ENCODE measurements around the gene KCTD3. TPM values are rescaled to one million over a fixed set of nuclear protein-coding genes. Genes with fewer than 3 reads are reported as not detected.

The KCTD3 gene
- total RNA-seq, 1 donor from 2014 or later = 55.8 TPM

DNA sequence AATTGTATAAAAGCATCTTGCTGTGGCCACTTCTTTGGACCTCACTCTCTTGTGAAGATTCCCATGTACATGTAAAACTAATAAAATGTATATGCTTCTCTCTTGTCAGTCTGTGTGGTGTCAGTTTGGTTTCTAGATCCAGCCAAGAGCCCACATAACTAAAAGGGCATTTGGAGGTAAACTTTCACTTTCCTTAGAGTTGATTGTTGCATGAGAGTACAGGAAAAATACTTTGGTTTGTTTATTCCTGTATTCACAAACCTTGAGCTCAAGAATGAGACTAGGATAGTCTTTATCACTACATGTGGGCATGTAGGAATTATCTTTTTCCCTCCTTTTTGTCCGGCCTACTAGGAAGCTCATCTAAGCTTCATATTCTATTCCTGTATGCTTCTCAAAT lies 50.9 kb downstream of the KCTD3 start:
- TF ChIP-seq CTCF (IDR thresholded peaks at IDR 0.05) = no peak
- no peaks in the 10 kb centered on the region for H3K9me3 ChIP-seq
- no peak overlapping the region for H3K4me3 ChIP-seq
- H3K4me1 ChIP-seq = no peaks in the 10 kb centered on the region
- H3K27ac ChIP-seq = no peak overlapping the region
- DNase-seq (ENCODE audit: low spot score in 2 of 2) = no peak
- H3K27me3 ChIP-seq = no peaks in the 10 kb centered on the region
- peaks cover 13 to 31% of the 10 kb centered on the region in 2 donors for H3K36me3 ChIP-seq
- intact Hi-C loops (cut with DNase I) = no loop called here

- intact Hi-C loops (cut with DNase I) = no loop called here
- H3K36me3 ChIP-seq = peaks cover 13 to 33% of the 10 kb centered on the region in 2 donors
Measured at GRCh38 chr1:215623162-215623561, 56.1 kb downstream of the KCTD3 start.

GRCh38 chr1:215625949-215626348 lies 58.8 kb downstream of the KCTD3 start:
- no peak for DNase-seq (ENCODE audit: low spot score in 2 of 2)
- Histone ChIP-seq H3K4me1 (no peaks in the 10 kb centered on the region), H3K27ac (no peak overlapping the region), H3K4me3 (no peak overlapping the region), H3K27me3 (no peaks in the 10 kb centered on the region), H3K9me3 (no peaks in the 10 kb centered on the region), H3K36me3 (peaks cover 0 to 13% of the 10 kb centered on the region in 2 donors)
- intact Hi-C loops (cut with DNase I) = no loop called here
- no peak for TF ChIP-seq CTCF (IDR thresholded peaks at IDR 0.05)

More at GRCh38 chr1:215623162-215623561, 56.1 kb downstream of the KCTD3 start:
- Histone ChIP-seq H3K9me3 (no peaks in the 10 kb centered on the region), H3K4me3 (no peak overlapping the region), H3K27ac (no peak overlapping the region), H3K27me3 (no peaks in the 10 kb centered on the region), H3K4me1 (no peaks in the 10 kb centered on the region)
- no peak for TF ChIP-seq CTCF (IDR thresholded peaks at IDR 0.05)
- DNase-seq (ENCODE audit: low spot score in 2 of 2) = no peak

GRCh38 chr1:215631040-215631439 lies 63.9 kb downstream of the KCTD3 start:
- H3K27ac ChIP-seq = no peak overlapping the region
- TF ChIP-seq CTCF (IDR thresholded peaks at IDR 0.05) = no peak
- intact Hi-C loops (cut with DNase I) = no loop called here
- H3K27me3 ChIP-seq = no peaks in the 10 kb centered on the region
- no peaks in the 10 kb centered on the region for H3K36me3 ChIP-seq
- no peak for DNase-seq (ENCODE audit: low spot score in 2 of 2)
- no peaks in the 10 kb centered on the region for H3K4me1 ChIP-seq
- no peaks in the 10 kb centered on the region for H3K9me3 ChIP-seq
- no peak overlapping the region for H3K4me3 ChIP-seq

- no peak for DNase-seq (ENCODE audit: low spot score in 2 of 2)
- Histone ChIP-seq H3K27ac (no peak overlapping the region), H3K4me1 (peaks cover 0 to 3% of the 10 kb centered on the region in 2 donors), H3K36me3 (no peaks in the 10 kb centered on the region), H3K27me3 (no peaks in the 10 kb centered on the region), H3K4me3 (no peak overlapping the region), H3K9me3 (no peaks in the 10 kb centered on the region)
- intact Hi-C loops (cut with DNase I) = no loop called here
- TF ChIP-seq CTCF (IDR thresholded peaks at IDR 0.05) = no peak
Measured at GRCh38 chr1:215631489-215631888, 64.4 kb downstream of the KCTD3 start.

GRCh38 chr1:215635827-215636226 lies 68.7 kb downstream of the KCTD3 start:
- no peak for TF ChIP-seq CTCF (IDR thresholded peaks at IDR 0.05)
- H3K27ac ChIP-seq = peak overlapping the region in 1 of 2 donors; percentile 62
- H3K9me3 ChIP-seq = no peaks in the 10 kb centered on the region
- no peak for DNase-seq (ENCODE audit: low spot score in 2 of 2)
- intact Hi-C loops (cut with DNase I) = no loop called here
- no peak overlapping the region for H3K4me3 ChIP-seq
- peaks cover 0 to 5% of the 10 kb centered on the region in 2 donors for H3K4me1 ChIP-seq
- no peaks in the 10 kb centered on the region for H3K36me3 ChIP-seq
- no peaks in the 10 kb centered on the region for H3K27me3 ChIP-seq

Data from ascending aorta (tissue), 2 donors.